MM.1S (cell line): ENCODE data around the gene MAGEA6.
"Not testable (repeated sequence)": the region's sequence is repeated elsewhere in the genome, so short reads cannot be mapped to it uniquely, and the experiment has no call there.

Experiments used
- DNase-seq: peaks from one replicate; pipeline ENCODE4 v3.0.0-alpha.2; 2015
- H2AFZ ChIP-seq: fragments of 300-600 bp; sonication (generic); 2 replicates; pipeline ENCODE4 v1.6.0; 2016; ENCODE audit warnings: antibody characterized with exemption, low read length
- H3F3A ChIP-seq: fragments of 300-600 bp; sonication (generic); 2 replicates; pipeline ENCODE4 v1.6.1; 2016; ENCODE audit warnings: mild to moderate bottlenecking, antibody characterized with exemption, low read length, moderate library complexity, mixed read lengths; ENCODE audit not compliant: insufficient read depth
- H3K27ac ChIP-seq: fragments of 300-600 bp; sonication (generic); 2 replicates; pipeline ENCODE4 v1.5.1; 2016; ENCODE audit warnings: mild to moderate bottlenecking, low read length
- H3K27me3 ChIP-seq: fragments of 300-600 bp; sonication (generic); replicated peaks from 2 replicates; pipeline ENCODE4 v1.6.0; 2016; ENCODE audit warnings: low read length; ENCODE audit not compliant: insufficient read depth
- H3K36me3 ChIP-seq: fragments of 300-600 bp; sonication (generic); replicated peaks from 2 replicates; pipeline ENCODE4 v1.6.1; 2016; ENCODE audit warnings: mild to moderate bottlenecking, low read length, mixed read lengths; ENCODE audit not compliant: insufficient read depth
- H3K4me1 ChIP-seq: fragments of 300-600 bp; sonication (generic); 2 replicates; pipeline ENCODE4 v1.6.1; 2016; ENCODE audit warnings: low read length, mixed read lengths
- H3K4me2 ChIP-seq: fragments of 300-600 bp; sonication (generic); 2 replicates; pipeline ENCODE4 v1.6.0; 2016; ENCODE audit warnings: low read depth, low read length
- H3K4me3 ChIP-seq: fragments of 300-600 bp; sonication (generic); 2 replicates; pipeline ENCODE4 v1.5.1; 2016; ENCODE audit warnings: low read length, mixed read lengths
- H3K79me2 ChIP-seq: fragments of 300-600 bp; sonication (generic); 2 replicates; pipeline ENCODE4 v1.6.1; 2016; ENCODE audit warnings: mixed run types, low read length, mixed read lengths
- H3K9ac ChIP-seq: fragments of 300-600 bp; sonication (generic); 2 replicates; pipeline ENCODE4 v1.6.1; 2016; ENCODE audit warnings: low read length, mixed read lengths
- H3K9me2 ChIP-seq: fragments of 300-600 bp; sonication (generic); replicated peaks from 2 replicates; pipeline ENCODE4 v1.6.1; 2016; ENCODE audit warnings: mild to moderate bottlenecking, low read length, mixed read lengths; ENCODE audit not compliant: insufficient read depth
- H3K9me3 ChIP-seq: fragments of 300-600 bp; sonication (generic); replicated peaks from 2 replicates; pipeline ENCODE4 v1.6.1; 2016; ENCODE audit warnings: mild to moderate bottlenecking, low read length, mixed read lengths; ENCODE audit not compliant: insufficient read depth
- H4K20me1 ChIP-seq: fragments of 300-600 bp; sonication (generic); 2 replicates; pipeline ENCODE4 v1.6.1; 2016; ENCODE audit warnings: mild to moderate bottlenecking, low read length, moderate library complexity, mixed read lengths; ENCODE audit not compliant: insufficient read depth
- EZH2 ChIP-seq: fragments of 300-600 bp; sonication (generic); optimal IDR thresholded peaks from 2 replicates; pipeline ENCODE3; 2017; ENCODE audit warnings: low read depth, mild to moderate bottlenecking, antibody characterized with exemption, low read length, mixed read lengths
- EZH2phosphoT487 ChIP-seq: fragments of 300-600 bp; sonication (generic); IDR thresholded peaks from 2 replicates; pipeline ENCODE4 v1.6.1; 2018; ENCODE audit warnings: antibody characterized with exemption, low read length
- TF ChIP-seq, protein P1 (sequence below): fragments of 300-600 bp; sonication (generic); IDR thresholded peaks from 2 replicates; pipeline ENCODE4 v1.5.1; 2016; ENCODE audit warnings: antibody characterized with exemption, low read length, mixed read lengths

The MAGEA6 gene

DNA sequence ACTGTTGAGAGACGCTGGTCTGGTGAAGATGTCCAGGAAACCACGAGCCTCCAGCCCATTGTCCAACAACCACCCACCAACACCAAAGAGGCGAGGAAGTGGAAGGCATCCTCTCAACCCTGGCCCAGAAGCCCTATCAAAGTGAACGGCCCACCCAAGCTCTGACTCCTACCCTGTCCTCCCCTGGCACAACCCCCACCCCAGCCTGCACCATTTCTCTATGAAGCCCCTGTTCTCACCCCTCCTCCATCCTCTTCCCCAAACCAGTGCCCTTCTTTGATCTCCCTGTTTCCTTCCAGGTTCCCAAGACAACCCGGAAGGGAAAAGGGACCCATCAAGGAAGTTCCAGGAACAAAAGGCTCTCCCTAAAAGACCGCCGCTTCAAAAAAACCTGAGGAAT, 9.9 kb downstream of the MAGEA6 start:
- H3K79me2 ChIP-seq, H3K9me2 ChIP-seq, DNase-seq, H2AFZ ChIP-seq, H3K36me3 ChIP-seq, H3K9me3 ChIP-seq, H3K4me3 ChIP-seq, H3K27ac ChIP-seq, H3K9ac ChIP-seq, H4K20me1 ChIP-seq, H3K27me3 ChIP-seq, H3K4me2 ChIP-seq, H3F3A ChIP-seq, H3K4me1 ChIP-seq: not testable (repeated sequence)

DNA sequence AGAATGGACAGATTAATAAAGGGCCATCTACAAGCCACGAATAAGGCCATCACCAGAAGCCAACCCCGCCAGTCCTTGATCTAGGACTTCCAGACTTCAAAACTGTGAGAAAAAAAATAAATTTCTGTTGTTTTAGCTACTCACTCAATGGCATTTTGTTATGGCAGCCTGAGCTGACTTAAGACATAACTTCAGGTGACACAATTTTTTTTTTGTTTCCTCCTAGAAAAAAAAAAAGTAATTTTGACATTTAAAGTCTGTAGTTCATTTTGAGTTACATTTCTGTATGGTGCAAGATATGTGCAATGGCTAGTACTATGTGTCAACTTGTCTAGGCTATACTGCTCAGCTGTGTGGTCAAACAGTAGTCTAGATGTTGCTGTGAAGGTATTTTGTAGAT, 10.6 kb downstream of the MAGEA6 start, which contains the start of gene CSAG3:
Gene CSAG3, plus strand, starts transcription at position 301 of the 400 bp plus-strand sequence.
- H3K9me2 ChIP-seq, DNase-seq, H3K9ac ChIP-seq, H3K9me3 ChIP-seq, H3K27me3 ChIP-seq, H2AFZ ChIP-seq, H3K27ac ChIP-seq, H3K4me1 ChIP-seq, H3K36me3 ChIP-seq, H3K4me3 ChIP-seq, H3K4me2 ChIP-seq, H4K20me1 ChIP-seq, H3K79me2 ChIP-seq, H3F3A ChIP-seq: not testable (repeated sequence)

DNA sequence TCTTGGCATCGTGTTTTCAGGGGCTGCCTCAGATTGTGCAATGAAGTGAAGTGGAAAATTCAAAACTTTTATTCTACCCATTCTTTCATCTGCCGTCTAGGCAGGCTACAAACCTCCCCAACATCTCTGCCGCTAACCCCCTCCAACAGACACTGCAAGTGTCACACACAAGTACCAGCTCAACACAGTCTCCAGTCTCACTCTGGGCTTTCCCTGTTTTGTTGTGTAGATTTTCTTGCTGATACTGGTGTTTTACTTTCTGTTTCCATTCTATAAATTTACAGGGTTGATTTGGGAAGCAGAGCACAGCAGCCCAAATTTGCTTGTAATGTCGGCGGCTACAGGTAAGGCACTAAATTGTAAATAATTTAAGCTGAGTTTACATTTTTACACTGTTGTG, 14.6 kb downstream of the MAGEA6 start:
- H3K4me3 ChIP-seq, H3F3A ChIP-seq, DNase-seq, H3K79me2 ChIP-seq, H2AFZ ChIP-seq, H3K27ac ChIP-seq, H3K4me2 ChIP-seq, H3K36me3 ChIP-seq, H3K9me3 ChIP-seq, H4K20me1 ChIP-seq, H3K27me3 ChIP-seq, H3K9ac ChIP-seq, H3K9me2 ChIP-seq, H3K4me1 ChIP-seq: not testable (repeated sequence)

DNA sequence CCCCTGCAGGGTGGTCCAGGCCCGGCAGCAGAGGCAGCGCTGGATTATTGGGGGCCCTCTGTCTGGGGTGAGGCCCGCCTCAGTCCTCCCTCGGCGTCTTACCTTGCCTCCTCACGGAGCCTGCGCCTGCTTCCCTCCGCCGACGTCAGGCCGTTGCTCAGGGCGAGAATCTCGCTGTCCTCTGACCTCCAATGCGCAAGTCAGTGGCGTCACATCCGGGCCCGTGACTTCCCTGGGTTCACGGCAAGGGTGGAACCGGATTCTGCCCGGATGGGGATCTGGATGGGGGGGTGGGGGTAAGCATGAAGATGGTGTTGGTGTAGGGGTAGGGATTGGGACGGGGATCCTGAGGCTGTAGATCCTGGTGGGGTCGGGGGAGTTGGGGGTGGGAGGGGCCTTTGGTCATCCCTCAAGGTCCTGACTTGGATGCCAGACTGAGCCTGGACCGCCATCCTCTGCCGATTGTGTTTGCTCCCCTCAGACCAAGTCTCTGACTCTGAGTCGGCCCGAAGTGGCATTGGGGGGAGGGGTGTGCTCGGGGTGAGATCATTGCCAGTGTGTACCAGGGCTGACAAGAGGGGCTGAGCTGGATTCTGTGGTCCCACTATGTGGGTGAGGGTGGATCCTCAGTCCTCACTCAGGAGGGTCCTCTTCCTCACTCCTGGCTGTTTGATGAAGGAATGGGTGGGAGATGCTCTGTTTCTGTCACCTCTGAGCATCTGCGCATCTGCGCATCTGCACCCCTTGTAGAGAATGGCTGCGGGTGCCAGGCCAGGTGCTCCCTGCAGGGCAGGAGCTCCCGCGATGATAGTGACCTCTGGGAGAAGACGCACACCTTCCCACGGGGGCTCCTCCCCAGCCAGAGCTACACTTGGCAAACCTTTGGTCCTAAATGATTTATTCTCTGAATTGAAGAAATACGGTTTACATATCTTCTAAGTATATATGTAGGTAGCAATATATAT, 15.5 kb downstream of the MAGEA6 start, which contains the start of gene MAGEA2:
Gene MAGEA2, minus strand, starts transcription at position 157 of the 965 bp plus-strand sequence. CDS start 2,479 bp downstream, outside the sequence.
- H2AFZ ChIP-seq, H3K4me3 ChIP-seq, H3K9me3 ChIP-seq, H4K20me1 ChIP-seq, DNase-seq, H3K27me3 ChIP-seq, H3F3A ChIP-seq, H3K4me2 ChIP-seq, H3K4me1 ChIP-seq, H3K27ac ChIP-seq, H3K9ac ChIP-seq, H3K79me2 ChIP-seq, H3K36me3 ChIP-seq, H3K9me2 ChIP-seq: not testable (repeated sequence)

DNA sequence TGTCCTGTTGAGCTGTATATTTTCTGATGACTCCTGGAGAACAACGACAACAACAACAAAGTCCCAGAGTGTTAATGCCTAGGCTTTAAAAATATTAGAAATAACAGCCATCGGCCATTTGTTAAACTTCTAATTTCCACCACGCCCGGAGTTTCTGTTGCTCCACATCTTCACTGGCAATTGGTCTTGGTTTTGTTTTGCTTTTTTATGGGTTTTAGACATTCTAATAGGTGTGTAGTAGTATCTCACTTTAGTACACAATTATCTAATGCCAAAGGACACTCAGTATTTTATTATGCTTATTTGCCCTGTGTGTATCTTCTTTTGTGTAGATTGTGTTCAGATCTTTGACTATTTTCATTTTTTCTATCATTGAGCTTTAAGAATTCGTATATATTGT, 30.9 kb downstream of the MAGEA6 start:
- Histone ChIP-seq H3K9me3 (no peaks in the 10 kb centered on the region), H3K36me3 (no peaks in the 10 kb centered on the region), H3K4me2 (no peak overlapping the region), H3K4me3 (no peak overlapping the region), H3K27me3 (no peaks in the 10 kb centered on the region), H3K9me2 (no peaks in the 10 kb centered on the region), H3K27ac (no peak overlapping the region), H2AFZ (no peak overlapping the region), H3K4me1 (no peaks in the 10 kb centered on the region), H4K20me1 (no peaks in the 10 kb centered on the region), H3K9ac (no peak overlapping the region), H3K79me2 (no peaks in the 10 kb centered on the region), H3F3A (no peaks in the 10 kb centered on the region)
- TF ChIP-seq EZH2 (no peak), EZH2phosphoT487 (no peak)
- TF ChIP-seq, protein P1, sequence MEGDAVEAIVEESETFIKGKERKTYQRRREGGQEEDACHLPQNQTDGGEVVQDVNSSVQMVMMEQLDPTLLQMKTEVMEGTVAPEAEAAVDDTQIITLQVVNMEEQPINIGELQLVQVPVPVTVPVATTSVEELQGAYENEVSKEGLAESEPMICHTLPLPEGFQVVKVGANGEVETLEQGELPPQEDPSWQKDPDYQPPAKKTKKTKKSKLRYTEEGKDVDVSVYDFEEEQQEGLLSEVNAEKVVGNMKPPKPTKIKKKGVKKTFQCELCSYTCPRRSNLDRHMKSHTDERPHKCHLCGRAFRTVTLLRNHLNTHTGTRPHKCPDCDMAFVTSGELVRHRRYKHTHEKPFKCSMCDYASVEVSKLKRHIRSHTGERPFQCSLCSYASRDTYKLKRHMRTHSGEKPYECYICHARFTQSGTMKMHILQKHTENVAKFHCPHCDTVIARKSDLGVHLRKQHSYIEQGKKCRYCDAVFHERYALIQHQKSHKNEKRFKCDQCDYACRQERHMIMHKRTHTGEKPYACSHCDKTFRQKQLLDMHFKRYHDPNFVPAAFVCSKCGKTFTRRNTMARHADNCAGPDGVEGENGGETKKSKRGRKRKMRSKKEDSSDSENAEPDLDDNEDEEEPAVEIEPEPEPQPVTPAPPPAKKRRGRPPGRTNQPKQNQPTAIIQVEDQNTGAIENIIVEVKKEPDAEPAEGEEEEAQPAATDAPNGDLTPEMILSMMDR = no peak
- DNase-seq = no peak

DNA sequence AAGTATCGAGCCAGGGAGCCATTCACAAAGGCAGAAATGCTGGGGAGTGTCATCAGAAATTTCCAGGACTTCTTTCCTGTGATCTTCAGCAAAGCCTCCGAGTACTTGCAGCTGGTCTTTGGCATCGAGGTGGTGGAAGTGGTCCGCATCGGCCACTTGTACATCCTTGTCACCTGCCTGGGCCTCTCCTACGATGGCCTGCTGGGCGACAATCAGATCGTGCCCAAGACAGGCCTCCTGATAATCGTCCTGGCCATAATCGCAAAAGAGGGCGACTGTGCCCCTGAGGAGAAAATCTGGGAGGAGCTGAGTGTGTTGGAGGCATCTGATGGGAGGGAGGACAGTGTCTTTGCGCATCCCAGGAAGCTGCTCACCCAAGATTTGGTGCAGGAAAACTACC, 33.0 kb downstream of the MAGEA6 start:
- not testable (repeated sequence) for H3K27me3 ChIP-seq

More for the DNA sequence above, 33.0 kb downstream of the MAGEA6 start:
- H3K4me3 ChIP-seq, H3K4me2 ChIP-seq, H3K4me1 ChIP-seq, H3K36me3 ChIP-seq, H3K27ac ChIP-seq, H3K9me2 ChIP-seq, H4K20me1 ChIP-seq, H3K9me3 ChIP-seq, H3K9ac ChIP-seq, DNase-seq, H2AFZ ChIP-seq, H3F3A ChIP-seq, H3K79me2 ChIP-seq: not testable (repeated sequence)
